NCI-H526 (cell line): ENCODE results near the gene PPAN.

ENCODE experiments used
- DNase-seq, 2 experiments: peaks; one replicate each; lab custom pipeline; 2025; lab: John Stamatoyannopoulos, UW

The PPAN gene, protein sequence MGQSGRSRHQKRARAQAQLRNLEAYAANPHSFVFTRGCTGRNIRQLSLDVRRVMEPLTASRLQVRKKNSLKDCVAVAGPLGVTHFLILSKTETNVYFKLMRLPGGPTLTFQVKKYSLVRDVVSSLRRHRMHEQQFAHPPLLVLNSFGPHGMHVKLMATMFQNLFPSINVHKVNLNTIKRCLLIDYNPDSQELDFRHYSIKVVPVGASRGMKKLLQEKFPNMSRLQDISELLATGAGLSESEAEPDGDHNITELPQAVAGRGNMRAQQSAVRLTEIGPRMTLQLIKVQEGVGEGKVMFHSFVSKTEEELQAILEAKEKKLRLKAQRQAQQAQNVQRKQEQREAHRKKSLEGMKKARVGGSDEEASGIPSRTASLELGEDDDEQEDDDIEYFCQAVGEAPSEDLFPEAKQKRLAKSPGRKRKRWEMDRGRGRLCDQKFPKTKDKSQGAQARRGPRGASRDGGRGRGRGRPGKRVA

GRCh38 chr19:10106100-10106936, at the start of gene PPAN:
Gene PPAN, plus strand, starts transcription at chr19:10106362. Its CDS starts 33 bp downstream, at chr19:10106395.
- peak; percentile 87 to 97 for DNase-seq

GRCh38 chr19:10061717-10062310, 44.3 kb upstream of the PPAN start:
- no peak for DNase-seq

DNA sequence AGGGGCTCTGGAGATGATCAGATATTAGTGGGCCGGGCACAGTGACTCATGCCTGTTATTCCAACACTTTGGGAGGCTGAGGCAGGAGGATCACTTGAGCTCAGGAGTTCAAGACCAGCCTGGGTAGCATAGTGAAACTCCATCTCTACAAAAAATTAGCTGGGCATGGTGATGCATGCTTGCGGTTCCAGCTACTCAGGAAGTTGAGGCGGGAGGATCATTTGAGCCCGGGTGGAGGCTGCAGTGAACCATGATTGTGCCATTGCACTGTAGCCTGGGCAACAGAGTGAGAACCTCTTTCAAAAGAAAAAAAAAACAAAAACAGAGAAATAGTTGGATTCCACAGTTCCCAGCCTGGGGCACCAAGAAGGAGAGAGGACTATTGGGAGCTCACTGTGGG, 38.0 kb upstream of the PPAN start:
- DNase-seq = no peak

DNA sequence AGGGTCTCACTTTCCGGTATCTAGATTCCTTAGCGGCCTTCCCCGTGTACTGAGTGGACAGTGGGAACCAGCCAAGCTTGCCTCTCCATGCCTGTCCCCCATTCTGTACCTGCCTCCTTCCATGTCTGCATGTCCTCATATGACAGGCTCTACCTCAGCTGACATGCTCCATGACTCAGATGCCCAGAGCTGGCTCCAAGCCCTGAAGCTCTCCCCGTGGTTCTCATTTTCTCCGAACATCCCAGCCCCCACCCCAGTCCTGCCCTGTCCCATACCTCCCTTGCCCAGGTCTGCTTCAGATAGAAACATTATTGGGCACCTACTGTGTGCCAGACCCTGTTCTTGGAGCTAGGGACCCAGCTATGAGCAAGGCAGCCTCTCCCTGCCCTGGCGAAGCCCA, 37.1 kb upstream of the PPAN start:
- DNase-seq = no peak

DNA sequence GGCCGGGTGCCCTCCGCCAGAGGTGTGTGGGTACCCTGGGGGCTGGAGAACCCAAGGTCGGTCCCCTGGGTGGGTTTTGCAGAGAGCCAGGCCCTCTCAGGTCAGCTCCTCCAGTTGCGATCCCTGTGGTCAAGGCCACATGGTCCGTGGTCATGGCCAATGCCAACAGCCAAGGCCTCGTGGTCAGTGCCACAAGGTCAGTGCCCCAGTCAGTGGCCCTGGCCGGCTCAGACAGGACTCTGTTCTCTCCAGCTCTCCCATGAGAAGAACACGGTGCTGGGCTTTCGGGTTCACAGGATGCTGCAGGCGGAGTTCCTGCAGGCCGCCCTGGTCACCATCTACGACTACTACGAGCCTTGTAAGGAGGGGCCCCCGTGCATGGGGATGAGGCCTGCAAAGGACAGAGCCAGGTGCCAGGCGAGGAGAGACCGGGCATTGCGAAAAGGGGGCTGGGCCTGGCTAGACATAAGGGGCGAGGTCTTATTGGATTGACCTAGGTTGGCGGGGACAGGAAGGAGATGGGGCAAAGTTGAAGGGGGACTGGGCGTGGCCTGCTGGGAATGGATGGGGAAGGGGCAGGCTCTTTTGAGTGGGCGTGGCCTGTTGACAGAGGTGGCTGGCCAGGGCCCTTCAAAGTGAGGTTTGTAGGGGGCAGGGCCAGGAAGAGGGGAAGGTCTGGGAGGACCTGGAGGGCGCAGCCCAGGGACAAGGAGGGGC, 35.3 kb upstream of the PPAN start:
- no peak for DNase-seq

- DNase-seq = peak in 1 of 2 experiments; percentile 23
Measured at GRCh38 chr19:10074153-10074552, 32.0 kb upstream of the PPAN start.

DNA sequence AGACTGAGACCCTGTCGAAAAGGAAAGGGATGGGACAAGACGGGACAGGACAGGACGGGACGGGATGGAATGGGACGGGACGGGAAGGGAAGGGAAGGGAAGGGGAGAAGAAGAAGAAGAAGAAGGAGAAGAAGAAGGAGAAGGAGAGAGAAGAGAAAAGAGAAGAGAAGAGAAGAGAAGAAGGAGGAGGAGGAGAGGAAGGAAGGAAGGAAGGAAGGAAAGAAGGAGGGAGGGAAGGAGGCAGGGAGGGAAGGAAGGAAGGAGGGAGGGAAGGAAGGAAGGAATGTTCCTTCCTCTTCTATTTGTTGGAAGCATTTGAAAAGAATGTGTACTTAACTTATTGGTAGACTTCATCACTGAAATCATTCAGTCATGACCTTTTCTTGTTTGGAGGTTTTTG, 29.6 kb upstream of the PPAN start:
- DNase-seq = no peak

DNA sequence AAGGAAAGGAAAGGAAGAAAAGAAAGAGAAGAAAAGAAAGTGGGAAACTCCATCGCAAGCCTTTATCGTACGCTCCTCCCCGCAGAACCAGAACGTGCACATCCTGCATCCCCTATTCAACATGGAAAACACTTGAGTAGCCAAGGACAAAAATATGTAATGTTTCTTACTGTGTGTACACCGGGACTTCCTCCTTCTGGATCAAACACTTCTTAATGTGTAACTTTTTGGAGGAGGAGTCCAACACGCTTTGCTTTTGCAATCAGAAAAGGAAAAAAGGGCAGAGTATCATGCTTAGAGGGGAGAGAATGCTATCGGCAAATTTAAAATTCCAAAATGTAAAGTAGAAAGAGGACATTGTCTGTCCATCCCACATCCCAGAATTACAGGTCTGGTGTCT, 27.8 kb upstream of the PPAN start:
- no peak for DNase-seq

- DNase-seq = no peak
Measured at GRCh38 chr19:10079031-10079453, 27.1 kb upstream of the PPAN start.

- DNase-seq = no peak
Measured at GRCh38 chr19:10083911-10084310, 22.3 kb upstream of the PPAN start.

DNA sequence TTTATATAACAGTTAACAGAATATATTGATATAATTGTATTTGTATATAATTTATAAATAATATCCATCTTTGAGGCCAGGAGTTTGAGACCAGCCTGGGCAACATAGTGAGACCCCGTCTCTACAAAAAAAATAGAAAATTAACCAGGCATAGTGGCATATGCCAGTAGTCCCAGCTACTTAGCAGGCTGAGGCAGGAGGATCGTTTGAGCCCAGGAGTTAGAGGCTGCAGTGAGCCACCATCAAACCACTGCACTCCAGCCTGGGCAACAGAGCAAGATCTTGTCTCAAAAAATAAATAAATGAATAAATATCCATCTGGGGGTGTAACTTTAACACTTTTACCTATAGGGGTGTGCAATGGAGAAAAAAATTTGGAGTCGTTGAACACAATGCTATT, 21.4 kb upstream of the PPAN start:
- no peak for DNase-seq

GRCh38 chr19:10085641-10086590, 20.2 kb upstream of the PPAN start, which contains the start of gene SHFL:
Gene SHFL, plus strand, starts transcription at chr19:10086317. Its CDS starts 111 bp downstream, at chr19:10086428.
- peak in 1 of 2 experiments; percentile 43 for DNase-seq

- DNase-seq = no peak
Measured at GRCh38 chr19:10086591-10087192, 19.5 kb upstream of the PPAN start.

DNA sequence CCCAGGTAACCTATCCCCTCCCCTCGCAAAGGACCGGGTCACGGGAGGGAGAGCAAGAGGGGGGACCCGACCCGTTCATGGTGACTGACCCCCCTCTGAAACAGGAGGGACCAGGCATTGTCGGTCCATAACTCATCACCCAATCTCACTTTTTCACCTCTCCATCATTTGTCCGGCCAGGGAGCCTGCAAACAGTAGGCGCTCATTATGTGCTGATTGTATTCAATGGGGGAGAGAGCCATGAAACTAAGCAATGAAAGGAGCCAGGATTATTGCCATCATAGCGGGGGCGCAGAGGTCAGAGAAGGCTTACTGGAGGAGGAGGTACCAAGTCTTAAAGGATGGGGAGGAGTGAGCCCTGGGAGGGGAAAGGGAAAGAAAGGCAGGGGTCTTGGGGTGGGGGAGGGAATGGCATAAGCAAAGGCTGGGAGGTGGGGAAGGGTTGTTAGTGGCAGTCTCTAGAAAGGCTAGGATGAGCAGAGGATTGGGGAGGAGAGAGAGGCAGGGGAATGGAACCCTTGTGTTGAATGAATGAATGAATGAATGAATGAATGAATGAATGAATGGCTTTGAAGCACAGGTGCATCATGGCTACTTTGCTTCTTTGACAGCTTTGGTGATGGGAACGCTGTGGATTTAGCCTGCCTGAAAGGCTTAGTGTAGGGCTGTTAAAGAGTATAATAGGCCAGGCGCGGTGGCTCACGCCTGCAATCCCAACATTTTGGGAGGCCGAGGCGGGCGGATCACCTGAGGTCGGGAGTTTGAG, 18.7 kb upstream of the PPAN start:
- DNase-seq = no peak

DNA sequence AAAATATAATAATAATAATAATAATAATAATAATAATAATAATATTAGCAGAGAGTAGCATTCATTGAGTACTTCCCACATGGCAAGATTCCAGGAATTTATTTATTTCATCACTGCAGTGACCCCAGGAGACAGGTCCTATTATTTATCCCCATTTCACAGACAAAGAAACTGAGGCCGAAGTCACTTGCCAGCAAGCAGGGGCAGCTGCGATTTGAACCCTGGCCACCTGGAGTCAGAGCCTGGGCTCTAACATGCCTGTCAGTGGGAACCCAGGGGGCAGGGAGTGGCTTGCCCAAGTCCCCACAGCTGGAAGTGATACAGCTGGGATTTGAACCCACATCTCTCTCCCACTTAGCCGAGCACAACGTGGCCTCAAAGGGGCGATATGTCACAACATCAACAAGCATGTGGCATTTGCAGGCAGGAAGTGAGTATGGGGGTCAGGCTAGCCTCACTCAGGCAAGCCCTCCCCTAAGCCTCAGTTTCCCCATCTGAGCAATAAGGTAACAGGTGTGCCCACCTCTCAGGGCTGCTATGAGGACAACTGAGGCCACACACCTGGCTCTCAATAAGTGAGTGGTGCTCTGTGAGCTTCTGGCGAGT, 17.1 kb upstream of the PPAN start:
- no peak for DNase-seq

- DNase-seq = no peak
Measured at GRCh38 chr19:10089801-10090375, 16.3 kb upstream of the PPAN start.

GRCh38 chr19:10091370-10091687, 14.8 kb upstream of the PPAN start:
- no peak for DNase-seq

GRCh38 chr19:10091895-10092641, 14.1 kb upstream of the PPAN start:
- no peak for DNase-seq
